GM18505 (cell line): Measurements from ENCODE around the gene SPIB.

ENCODE experiments used
- ATAC-seq: cut with Tn5 transposase; IDR thresholded peaks from one replicate; pipeline ENCODE4 v1.9.1; 2021; ENCODE audit not compliant: unreplicated experiment
- POLR2A ChIP-seq: IDR thresholded peaks from 4 replicates; pipeline ENCODE4 v1.6.1; 2011; ENCODE audit warnings: borderline replicate concordance; ENCODE audit not compliant: insufficient read depth, insufficient read length; ENCODE audit errors: extremely low read depth

Gene SPIB

GRCh38 chr19:50419022-50419579 lies 363 bp downstream of the SPIB start:
- no peak for ATAC-seq
- no peak for TF ChIP-seq POLR2A

GRCh38 chr19:50419580-50420035 lies 870 bp downstream of the SPIB start:
- ATAC-seq, result no peak
- peak; percentile 47 for TF ChIP-seq POLR2A

GRCh38 chr19:50420127-50420526 lies 1.4 kb downstream of the SPIB start:
- no peak for TF ChIP-seq POLR2A
- no peak for ATAC-seq

GRCh38 chr19:50420808-50421207 lies 2.1 kb downstream of the SPIB start:
- ATAC-seq, result no peak
- no peak for TF ChIP-seq POLR2A

- ATAC-seq, result no peak
- TF ChIP-seq POLR2A, result no peak
Observed at GRCh38 chr19:50422397-50423278, 3.9 kb downstream of the SPIB start.

- ATAC-seq, result no peak
- peak; percentile 13 for TF ChIP-seq POLR2A
Observed at GRCh38 chr19:50423279-50424113, 4.8 kb downstream of the SPIB start.

- ATAC-seq, result no peak
- no peak for TF ChIP-seq POLR2A
Observed at GRCh38 chr19:50425581-50425980, 6.8 kb downstream of the SPIB start.

- ATAC-seq, result no peak
- no peak for TF ChIP-seq POLR2A
Observed at GRCh38 chr19:50427318-50427925, 8.7 kb downstream of the SPIB start.

GRCh38 chr19:50427997-50428425 lies 9.3 kb downstream of the SPIB start:
- TF ChIP-seq POLR2A, result peak; percentile 41
- no peak for ATAC-seq

GRCh38 chr19:50428772-50429463 lies 10.2 kb downstream of the SPIB start:
- no peak for ATAC-seq
- no peak for TF ChIP-seq POLR2A

GRCh38 chr19:50430888-50431342 lies 12.2 kb downstream of the SPIB start:
- no peak for TF ChIP-seq POLR2A
- ATAC-seq, result no peak
